A673 (cell line): ENCODE results near the gene CDK14.

Experiments
- CTCF ChIP-seq: fragments of 300-800, 200-600 bp; sonication (generic); conservative IDR thresholded peaks from 2 replicates; pipeline ENCODE4 v1.5.1; 2017; ENCODE audit warnings: low read depth, mild to moderate bottlenecking, antibody characterized with exemption, low read length, moderate library complexity, mixed read lengths
- EZH2 ChIP-seq: fragments of 200-600 bp; sonication (generic); IDR thresholded peaks from 2 replicates; pipeline ENCODE4 v1.6.1; 2017; ENCODE audit warnings: borderline replicate concordance, low read depth, mild to moderate bottlenecking, mixed read lengths, antibody characterized with exemption, low read length; ENCODE audit not compliant: poor library complexity, severe bottlenecking

DNA sequence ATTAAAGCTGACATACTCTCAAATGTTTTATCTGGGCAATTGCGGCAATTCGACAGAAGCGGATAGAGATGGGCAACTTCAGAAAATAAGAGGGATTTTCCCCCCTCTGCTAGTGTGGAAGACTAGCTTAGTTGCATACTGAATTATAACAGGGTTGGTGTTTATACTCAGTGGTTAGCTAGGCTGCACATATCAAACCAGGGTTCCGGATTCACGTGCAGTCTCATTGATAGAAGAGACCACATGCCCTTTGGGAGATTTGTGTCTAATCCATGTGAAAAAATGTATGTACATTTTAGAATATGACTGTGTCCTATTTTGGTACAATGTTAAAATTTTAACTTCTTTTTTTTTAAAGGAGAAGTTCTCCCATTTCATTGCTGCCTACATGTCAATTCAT lies 531.2 kb downstream of the CDK14 start:
- TF ChIP-seq CTCF = no peak
- TF ChIP-seq EZH2 = no peak
